Karpas-422 (cell line): ENCODE data around the gene SRRM4. TPM values are rescaled to one million over a fixed set of nuclear protein-coding genes. Genes with fewer than 3 reads are reported as not detected.
"Not testable (repeated sequence)": the region's sequence is repeated elsewhere in the genome, so short reads cannot be mapped to it uniquely, and the experiment has no call there.

Experiments used
- DNase-seq: peaks from one replicate; pipeline ENCODE4 v3.0.0-alpha.2; 2015
- H2AFZ ChIP-seq: fragments of 200-600 bp; sonication (generic); 2 replicates; pipeline ENCODE4 v1.6.1; 2014; ENCODE audit warnings: antibody characterized with exemption, low read length, mixed read lengths
- H3K27ac ChIP-seq: fragments of 200-600 bp; sonication (generic); 2 replicates; pipeline ENCODE4 v1.5.1; 2014; ENCODE audit warnings: mild to moderate bottlenecking, low read length, moderate library complexity
- H3K27me3 ChIP-seq: fragments of 200-600 bp; sonication (generic); 2 replicates; pipeline ENCODE4 v1.6.1; 2014; ENCODE audit warnings: low read length, mixed read lengths
- H3K36me3 ChIP-seq: fragments of 200-600 bp; sonication (generic); 2 replicates; pipeline ENCODE4 v1.6.1; 2014; ENCODE audit warnings: low read length, mixed read lengths; ENCODE audit not compliant: insufficient read depth
- H3K4me1 ChIP-seq: fragments of 200-600 bp; sonication (generic); 2 replicates; pipeline ENCODE4 v1.6.1; 2014; ENCODE audit warnings: mild to moderate bottlenecking, low read length, mixed read lengths
- H3K4me2 ChIP-seq: fragments of 200-600 bp; sonication (generic); 2 replicates; pipeline ENCODE4 v1.6.1; 2014; ENCODE audit warnings: low read length, low read depth, mild to moderate bottlenecking; ENCODE audit not compliant: poor library complexity, severe bottlenecking
- H3K4me3 ChIP-seq: fragments of 200-600 bp; sonication (generic); 2 replicates; pipeline ENCODE4 v1.5.1; 2014; ENCODE audit warnings: mild to moderate bottlenecking, antibody characterized with exemption, low read length, mixed read lengths
- H3K79me2 ChIP-seq: fragments of 200-600 bp; sonication (generic); 2 replicates; pipeline ENCODE4 v1.6.1; 2014; ENCODE audit warnings: mild to moderate bottlenecking, low read length, mixed read lengths
- H3K9ac ChIP-seq: fragments of 200-600 bp; sonication (generic); 2 replicates; pipeline ENCODE4 v1.6.0; 2014; ENCODE audit warnings: low read length
- H3K9me2 ChIP-seq: fragments of 200-600 bp; sonication (generic), shearing (Covaris generic); replicated peaks from 2 replicates; pipeline ENCODE4 v1.6.0; 2014; ENCODE audit warnings: mild to moderate bottlenecking, low read length, moderate library complexity; ENCODE audit not compliant: insufficient read depth
- H3K9me3 ChIP-seq: fragments of 300-700, 200-600 bp; sonication (generic); 2 replicates; pipeline ENCODE4 v1.6.1; 2014; ENCODE audit warnings: low read length, mixed read lengths
- H4K20me1 ChIP-seq: fragments of 200-600 bp; sonication (generic); 2 replicates; pipeline ENCODE4 v1.6.1; 2014; ENCODE audit warnings: mild to moderate bottlenecking, antibody characterized with exemption, low read length, low read depth; ENCODE audit not compliant: insufficient read depth
- total RNA-seq: library from RNA; depleted of rRNA; stranded (reverse); fragments of >200 nt; shearing (Covaris generic); gene quantifications from 2 replicates; pipeline ENCODE4 v1.2.3, GENCODE V29; 2014; ENCODE audit warnings: low replicate concordance

SRRM4 gene
- total RNA-seq, 1 experiment from 2014 or later: not detected

DNA sequence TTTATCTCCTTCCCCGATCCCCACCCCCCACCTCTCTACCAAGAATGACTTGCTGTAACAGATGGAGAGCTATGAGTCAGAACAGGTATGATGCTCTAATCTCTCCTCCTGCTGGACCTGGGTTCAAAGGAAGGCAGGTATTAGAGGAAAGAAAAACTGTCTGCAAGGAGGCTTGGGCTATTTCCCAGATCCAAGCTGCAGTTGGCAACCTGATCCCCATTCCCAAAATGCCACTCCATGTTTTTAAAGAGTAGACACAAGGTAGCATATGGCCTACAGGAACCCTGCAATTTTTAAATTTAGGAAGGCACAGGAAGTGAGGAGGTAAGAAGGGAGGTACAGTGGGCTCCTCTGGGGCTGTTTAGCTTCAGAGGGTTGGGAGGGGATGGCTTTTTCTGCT lies 33.0 kb downstream of the SRRM4 start:
- no peaks in the 10 kb centered on the region for H3K27me3 ChIP-seq
- no peak overlapping the region for H3K4me3 ChIP-seq

DNA sequence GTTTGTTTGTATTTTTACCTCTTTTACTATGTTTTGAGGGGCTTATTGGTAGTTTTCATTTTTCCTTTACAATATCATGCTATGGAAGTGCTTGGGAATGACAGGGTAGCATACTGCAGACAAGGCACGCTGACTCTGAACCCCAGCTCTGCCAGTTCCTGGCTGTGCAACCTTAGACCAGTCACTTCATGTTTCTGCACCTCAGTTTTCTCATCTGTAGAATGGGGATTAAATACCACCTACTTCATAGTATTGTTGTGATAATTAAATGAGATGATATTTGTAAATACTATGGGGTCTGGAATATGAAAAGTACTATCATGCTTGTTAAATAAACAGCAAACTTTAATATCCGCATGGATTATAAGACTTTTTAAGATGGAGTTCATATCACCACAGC lies 35.4 kb downstream of the SRRM4 start:
- Histone ChIP-seq H3K9ac (no peak overlapping the region), H3K27ac (no peak overlapping the region), H3K9me3 (no peaks in the 10 kb centered on the region), H3K27me3 (no peaks in the 10 kb centered on the region), H3K4me1 (no peaks in the 10 kb centered on the region), H2AFZ (no peak overlapping the region), H3K79me2 (no peaks in the 10 kb centered on the region), H3K4me2 (no peak overlapping the region), H3K4me3 (no peak overlapping the region), H3K9me2 (no peaks in the 10 kb centered on the region), H4K20me1 (no peaks in the 10 kb centered on the region), H3K36me3 (no peaks in the 10 kb centered on the region)
- DNase-seq: no peak

More for the DNA sequence above, 33.0 kb downstream of the SRRM4 start:
- H3K9me2 ChIP-seq: no peaks in the 10 kb centered on the region
- H2AFZ ChIP-seq: no peak overlapping the region
- no peak overlapping the region for H3K27ac ChIP-seq
- H3K79me2 ChIP-seq: no peaks in the 10 kb centered on the region
- DNase-seq: no peak
- H4K20me1 ChIP-seq: no peaks in the 10 kb centered on the region
- H3K4me1 ChIP-seq: no peaks in the 10 kb centered on the region
- H3K36me3 ChIP-seq: no peaks in the 10 kb centered on the region
- H3K9ac ChIP-seq: no peak overlapping the region
- no peak overlapping the region for H3K4me2 ChIP-seq
- H3K9me3 ChIP-seq: no peaks in the 10 kb centered on the region

DNA sequence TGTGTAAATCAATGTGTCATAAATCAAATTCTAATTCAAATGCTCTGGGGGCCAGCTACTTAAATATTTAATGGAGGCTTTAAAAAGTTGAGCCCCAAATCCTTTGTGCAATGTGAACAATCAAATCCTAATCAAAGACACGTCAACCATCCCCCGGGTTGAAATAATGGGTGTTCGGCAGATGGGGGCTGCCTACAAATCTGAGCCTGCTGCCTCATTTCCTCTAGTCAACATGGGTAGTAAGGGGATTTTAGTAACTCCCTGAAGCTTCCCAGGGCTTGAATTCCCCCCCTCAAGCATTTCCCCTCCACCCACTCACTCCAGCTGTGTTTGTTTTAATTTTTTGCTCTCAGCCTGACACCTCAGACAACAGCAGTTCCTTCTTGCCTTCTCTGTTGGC lies 37.8 kb downstream of the SRRM4 start:
- Histone ChIP-seq H3K9me3 (no peaks in the 10 kb centered on the region), H3K27me3 (no peaks in the 10 kb centered on the region), H3K9me2 (no peaks in the 10 kb centered on the region), H3K4me3 (no peak overlapping the region), H3K4me1 (no peaks in the 10 kb centered on the region), H3K27ac (no peak overlapping the region), H3K79me2 (no peaks in the 10 kb centered on the region), H3K9ac (no peak overlapping the region), H3K36me3 (no peaks in the 10 kb centered on the region), H2AFZ (no peak overlapping the region), H4K20me1 (no peaks in the 10 kb centered on the region), H3K4me2 (no peak overlapping the region)
- DNase-seq: no peak

DNA sequence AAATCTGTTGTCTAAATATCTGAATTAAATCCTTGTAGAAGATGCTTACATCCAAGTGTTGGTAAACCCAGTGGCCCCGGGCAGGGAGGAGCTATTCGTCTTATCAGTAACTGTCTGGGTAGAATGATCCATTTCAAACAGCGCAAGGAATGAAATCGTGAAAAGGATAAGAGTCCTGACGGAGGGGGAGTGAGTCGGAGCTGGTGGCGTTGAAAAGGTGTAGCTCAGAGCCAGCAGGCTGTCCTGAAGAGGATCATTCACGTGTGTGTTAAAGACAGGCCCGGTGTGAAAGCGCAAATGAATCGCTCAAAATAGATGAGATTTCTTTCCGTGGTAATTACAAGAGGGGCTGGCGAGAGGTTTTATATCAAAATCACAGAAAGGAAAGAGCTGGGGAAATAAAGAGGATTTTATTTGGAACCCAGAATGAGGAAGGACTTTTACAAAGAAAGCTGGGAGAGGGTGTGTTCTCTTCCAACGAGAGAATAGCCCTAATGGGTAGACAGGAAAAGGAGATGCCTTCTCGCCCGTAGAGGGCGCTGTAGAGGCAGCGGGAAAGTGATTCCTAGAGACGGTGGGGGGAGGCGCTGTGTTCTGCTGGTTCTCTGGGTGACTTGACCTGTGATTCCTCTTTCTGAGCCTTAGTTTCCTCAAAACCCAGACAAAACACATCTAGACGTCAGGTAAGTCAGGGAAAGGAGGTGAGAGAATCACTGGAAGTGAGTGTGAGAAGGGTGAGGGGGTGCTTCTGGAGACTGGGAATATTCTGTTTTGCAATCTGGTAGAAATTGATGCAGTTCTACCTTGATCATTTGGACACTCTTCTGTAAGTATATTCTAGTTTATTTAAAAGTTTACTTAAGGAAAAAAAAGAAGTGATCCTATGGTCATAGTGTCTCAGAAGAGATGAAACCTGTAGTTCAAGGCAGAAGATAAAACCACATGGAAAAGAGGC lies 39.3 kb downstream of the SRRM4 start:
- no peak overlapping the region for H3K4me3 ChIP-seq
- H2AFZ ChIP-seq: no peak overlapping the region
- H3K79me2 ChIP-seq: no peaks in the 10 kb centered on the region
- no peak overlapping the region for H3K9ac ChIP-seq
- no peaks in the 10 kb centered on the region for H4K20me1 ChIP-seq
- H3K36me3 ChIP-seq: no peaks in the 10 kb centered on the region
- no peak overlapping the region for H3K27ac ChIP-seq
- H3K27me3 ChIP-seq: no peaks in the 10 kb centered on the region
- DNase-seq: peak; percentile 87
- H3K4me2 ChIP-seq: no peak overlapping the region
- H3K9me2 ChIP-seq: no peaks in the 10 kb centered on the region
- no peaks in the 10 kb centered on the region for H3K4me1 ChIP-seq
- no peaks in the 10 kb centered on the region for H3K9me3 ChIP-seq

DNA sequence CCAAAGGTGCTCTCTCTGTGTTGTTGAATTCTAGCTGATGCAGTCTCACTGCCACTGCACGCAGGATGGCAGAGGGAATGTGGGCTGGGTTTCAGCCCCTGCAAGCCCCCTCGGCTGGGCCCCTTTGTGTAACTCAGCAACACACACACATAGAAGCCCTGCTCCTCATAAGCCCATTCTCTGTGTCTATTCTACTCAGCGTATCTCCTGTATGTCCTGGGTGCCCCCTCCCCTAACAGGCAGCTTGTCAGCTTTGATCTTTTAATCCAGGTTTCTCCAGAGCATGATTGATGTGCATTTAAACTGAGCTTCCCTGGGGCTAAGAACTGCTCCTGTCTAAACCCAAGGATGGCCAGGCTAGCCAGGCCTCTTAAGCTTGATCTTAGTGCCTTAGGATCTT lies 43.0 kb downstream of the SRRM4 start:
- Histone ChIP-seq H3K4me2 (no peak overlapping the region), H3K27ac (no peak overlapping the region), H3K9me3 (no peaks in the 10 kb centered on the region), H2AFZ (no peak overlapping the region), H4K20me1 (no peaks in the 10 kb centered on the region), H3K27me3 (no peaks in the 10 kb centered on the region), H3K4me1 (no peaks in the 10 kb centered on the region), H3K9me2 (no peaks in the 10 kb centered on the region), H3K9ac (no peak overlapping the region), H3K36me3 (no peaks in the 10 kb centered on the region), H3K79me2 (no peaks in the 10 kb centered on the region), H3K4me3 (no peak overlapping the region)
- DNase-seq: no peak

DNA sequence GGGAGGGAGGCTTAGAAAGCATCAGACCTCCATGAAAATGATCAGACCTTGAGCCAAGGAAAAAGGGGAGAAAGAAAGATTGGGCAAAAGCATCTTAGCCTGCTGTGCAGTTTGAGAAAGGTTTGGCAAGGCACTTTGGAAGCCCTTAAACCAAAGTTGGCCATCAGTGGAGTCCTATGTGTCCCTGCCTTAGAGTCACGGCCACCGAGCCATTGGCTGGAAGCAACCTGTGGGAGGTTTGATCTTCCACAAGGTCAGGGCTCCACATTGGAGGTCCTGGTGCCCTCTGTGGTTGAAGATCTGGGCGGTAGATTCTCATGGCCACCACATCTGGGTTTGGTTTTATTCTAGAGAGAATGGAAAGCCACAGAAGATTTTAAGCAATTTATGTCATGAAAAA lies 44.4 kb downstream of the SRRM4 start:
- Histone ChIP-seq H3K4me3 (no peak overlapping the region), H2AFZ (no peak overlapping the region), H3K9me3 (no peaks in the 10 kb centered on the region), H4K20me1 (no peaks in the 10 kb centered on the region), H3K9ac (no peak overlapping the region), H3K27ac (no peak overlapping the region), H3K27me3 (no peaks in the 10 kb centered on the region), H3K4me2 (no peak overlapping the region), H3K4me1 (no peaks in the 10 kb centered on the region), H3K79me2 (no peaks in the 10 kb centered on the region), H3K36me3 (no peaks in the 10 kb centered on the region), H3K9me2 (no peaks in the 10 kb centered on the region)
- no peak for DNase-seq

DNA sequence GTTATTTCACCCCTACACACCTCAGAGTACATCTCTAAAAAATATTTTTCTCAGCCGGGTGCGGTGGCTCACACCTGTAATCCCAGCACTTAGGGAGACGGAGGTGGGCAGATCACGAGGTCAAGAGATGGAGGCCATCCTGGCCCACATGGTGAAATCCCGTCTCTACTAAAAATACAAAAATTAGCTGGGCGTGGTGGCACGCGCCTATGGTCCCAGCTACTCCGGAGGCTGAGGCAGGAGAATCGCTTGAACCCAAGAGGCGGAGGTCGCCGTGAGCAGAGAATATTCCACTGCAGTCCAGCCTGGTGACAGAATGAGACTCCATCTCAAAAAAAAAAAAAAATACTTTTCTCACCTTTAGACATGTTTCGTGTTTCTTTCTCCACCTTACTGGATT lies 52.0 kb downstream of the SRRM4 start:
- DNase-seq, H4K20me1 ChIP-seq, H3K79me2 ChIP-seq, H3K9me3 ChIP-seq, H3K4me1 ChIP-seq, H3K9ac ChIP-seq, H3K27ac ChIP-seq, H3K9me2 ChIP-seq, H3K4me3 ChIP-seq, H2AFZ ChIP-seq, H3K27me3 ChIP-seq, H3K36me3 ChIP-seq, H3K4me2 ChIP-seq: not testable (repeated sequence)

DNA sequence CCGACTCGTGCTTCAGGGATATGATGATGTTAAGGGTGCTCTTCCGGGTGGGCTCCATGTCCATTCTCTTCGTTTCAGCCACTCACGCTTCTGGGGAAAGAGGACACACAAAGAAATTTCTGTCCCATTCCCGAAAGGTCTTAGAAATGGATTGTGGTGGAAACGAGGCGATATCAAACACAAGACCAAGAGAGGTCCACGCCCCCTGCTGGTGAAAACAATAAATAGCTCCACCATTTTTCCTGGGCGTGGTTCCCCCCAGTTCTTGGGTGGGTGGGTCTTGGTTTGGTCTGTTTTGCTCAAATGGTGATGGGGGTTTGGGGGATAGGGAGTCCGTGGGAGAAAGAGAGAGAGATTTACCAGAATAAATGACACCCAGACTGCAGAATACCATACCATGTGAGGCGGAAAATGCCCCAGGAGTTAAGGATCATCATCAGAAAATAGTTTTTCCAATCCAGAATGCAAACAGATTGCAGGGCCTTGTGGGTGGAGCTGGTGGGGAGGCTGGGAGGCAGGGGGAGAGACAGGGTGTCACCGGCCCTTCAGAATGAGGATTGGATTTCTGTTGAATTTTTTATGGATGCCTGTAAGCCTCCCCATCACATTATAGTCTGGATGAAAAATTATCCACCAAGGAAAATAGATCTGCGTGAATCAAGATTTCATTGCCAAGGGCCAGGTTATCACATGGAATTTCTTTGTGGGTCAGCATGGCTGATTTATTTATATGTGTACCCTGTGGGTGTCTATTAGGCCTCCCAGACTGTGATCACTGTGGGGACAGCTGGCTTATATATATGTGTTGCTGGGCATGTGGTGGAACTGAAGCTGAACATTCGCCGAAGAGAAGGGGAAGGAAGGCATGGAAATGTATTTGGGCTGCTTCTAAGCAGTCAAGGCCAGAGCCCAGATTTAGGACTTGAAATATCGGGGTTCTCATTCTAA lies 55.8 kb downstream of the SRRM4 start:
- DNase-seq: peak; percentile 74
- Histone ChIP-seq H3K9me3 (no peaks in the 10 kb centered on the region), H3K9me2 (no peaks in the 10 kb centered on the region), H3K9ac (no peak overlapping the region), H2AFZ (no peak overlapping the region), H3K27ac (no peak overlapping the region), H3K27me3 (no peaks in the 10 kb centered on the region), H3K79me2 (no peaks in the 10 kb centered on the region), H3K4me2 (no peak overlapping the region), H3K36me3 (no peaks in the 10 kb centered on the region), H4K20me1 (no peaks in the 10 kb centered on the region), H3K4me1 (no peaks in the 10 kb centered on the region), H3K4me3 (no peak overlapping the region)
